K562 (cell line): ENCODE results near the gene COL16A1.

ENCODE experiments used
- ARID1B ChIP-seq: fragments of 450-650 bp; IDR thresholded peaks from 2 replicates; pipeline ENCODE4 v1.6.1; 2016; ENCODE audit warnings: antibody characterized with exemption, mild to moderate bottlenecking, inconsistent platforms
- CREBBP ChIP-seq: IDR thresholded peaks from one replicate; pipeline ENCODE4 v1.6.1; 2012; ENCODE audit warnings: low read depth, mild to moderate bottlenecking, control low read depth, inconsistent platforms, low read length
- CTCF ChIP-seq, 3 experiments: IDR thresholded peaks in 2 of 3; conservative IDR thresholded peaks in 1 of 3; 2 replicates each; pipeline ENCODE4 v1.5.1; 2011 to 2012; ENCODE audit warnings: low read length in 3 of 3, mild to moderate bottlenecking in 3 of 3, control low read depth in 2 of 3, improper control_type of control experiment in 1 of 3, inconsistent platforms in 1 of 3, low read depth in 1 of 3, mixed read lengths in 1 of 3, moderate library complexity in 1 of 3; ENCODE audit not compliant: insufficient read depth in 2 of 3
- FOXA3 ChIP-seq, 2 experiments: fragments of 450-650 bp in 1 of 2; sonication (generic) in 1 of 2; formaldehyde crosslinking; IDR thresholded peaks in 1 of 2; conservative IDR thresholded peaks in 1 of 2; 2 replicates each; pipeline versions ENCODE4 v1.4.0 to v1.8.0; 2020 to 2022; ENCODE audit warnings: mild to moderate bottlenecking in 2 of 2, missing genetic modification reagents in 1 of 2
- IRF2 ChIP-seq: sonication (generic); formaldehyde crosslinking; IDR thresholded peaks from 2 replicates; pipeline ENCODE4 v1.8.1; 2022; ENCODE audit warnings: mild to moderate bottlenecking, missing genetic modification reagents
- JUN ChIP-seq, 2 experiments: sonication (generic) in 1 of 2; formaldehyde crosslinking in 1 of 2; IDR thresholded peaks; 2 replicates each; pipeline versions ENCODE4 v1.6.1 to v1.8.0; 2012 to 2022; ENCODE audit warnings: borderline replicate concordance in 2 of 2, mild to moderate bottlenecking in 2 of 2, improper control_type of control experiment in 1 of 2, low read depth in 1 of 2, low read length in 1 of 2, missing genetic modification reagents in 1 of 2
- MAX ChIP-seq: sonication (generic); formaldehyde crosslinking; IDR thresholded peaks from 2 replicates; pipeline ENCODE4 v1.9.0; 2022; ENCODE audit warnings: mild to moderate bottlenecking, missing genetic modification reagents
- NR2C1 ChIP-seq, 2 experiments: fragments of 450-650 bp; IDR thresholded peaks; 2 replicates each; pipeline ENCODE4 v1.6.1; 2017; ENCODE audit warnings: mild to moderate bottlenecking in 2 of 2, antibody characterized with exemption in 1 of 2, inconsistent platforms in 1 of 2, missing compliant biosample characterization in 1 of 2, missing genetic modification characterization in 1 of 2
- NR3C1 ChIP-seq: sonication (generic); formaldehyde crosslinking; IDR thresholded peaks from 2 replicates; pipeline ENCODE4 v1.8.1; 2022; ENCODE audit warnings: missing genetic modification reagents
- SIX5 ChIP-seq, 2 experiments: IDR thresholded peaks; 2 replicates each; pipeline ENCODE4 v1.6.1; 2011; ENCODE audit warnings: low read length in 2 of 2, borderline replicate concordance in 1 of 2, low read depth in 1 of 2, mild to moderate bottlenecking in 1 of 2, moderate library complexity in 1 of 2; ENCODE audit not compliant: insufficient read depth in 1 of 2
- SP1 ChIP-seq: sonication (generic); formaldehyde crosslinking; IDR thresholded peaks from 2 replicates; pipeline ENCODE4 v1.8.1; 2022; ENCODE audit warnings: mild to moderate bottlenecking, missing genetic modification reagents
- USF2 ChIP-seq: sonication (generic); formaldehyde crosslinking; IDR thresholded peaks from 2 replicates; pipeline ENCODE4 v1.5.0; 2020; ENCODE audit warnings: missing genetic modification reagents
- ZBTB34 ChIP-seq: fragments of 250-450 bp; sonication (Bioruptor Pico); IDR thresholded peaks from 2 replicates; pipeline ENCODE4 v1.8.0; 2021; ENCODE audit warnings: mild to moderate bottlenecking, moderate library complexity

- no peak for TF ChIP-seq MAX (CRISPR knock-in tag)
- TF ChIP-seq CTCF (IDR thresholded peaks at IDR 0.05 in 2 of 3, conservative IDR thresholded peaks at IDR 0.05 in 1 of 3; ENCODE audit: insufficient read depth in 2 of 3, low read depth in 1 of 3, low read length in 3 of 3) = no peak
- TF ChIP-seq IRF2 = no peak
- TF ChIP-seq ZBTB34 (CRISPR knock-in tag) = no peak
- TF ChIP-seq JUN (IDR thresholded peaks at IDR 0.05; ENCODE audit: borderline replicate concordance, low read depth, low read length) = no peak
- no peak for TF ChIP-seq JUN (CRISPR knock-in tag; IDR thresholded peaks at IDR 0.05; ENCODE audit: borderline replicate concordance)
- no peak for TF ChIP-seq CREBBP
- TF ChIP-seq USF2 (CRISPR knock-in tag) = no peak
- TF ChIP-seq NR3C1 (CRISPR knock-in tag) = no peak
- no peak for TF ChIP-seq FOXA3 (CRISPR knock-in tag; conservative IDR thresholded peaks at IDR 0.05 in 1 of 2, IDR thresholded peaks at IDR 0.05 in 1 of 2)
- no peak for TF ChIP-seq SP1
- TF ChIP-seq NR2C1 (IDR thresholded peaks at IDR 0.05) = no peak
- no peak for TF ChIP-seq NR2C1 (tag; IDR thresholded peaks at IDR 0.05)
- TF ChIP-seq SIX5 (IDR thresholded peaks at IDR 0.05; ENCODE audit: borderline replicate concordance in 1 of 2, insufficient read depth in 1 of 2, low read depth in 1 of 2, low read length in 2 of 2) = no peak
- TF ChIP-seq ARID1B = no peak
Observed at GRCh38 chr1:31609514-31610118, 94.2 kb downstream of the COL16A1 start.
